SK-N-SH (cell line): ENCODE data around the gene FUT7. TPM values are rescaled to one million over a fixed set of nuclear protein-coding genes. Genes with fewer than 3 reads are reported as not detected.

Experiments
- CTCF ChIA-PET: fragments of 300-600, 350-600 bp; formaldehyde crosslinking; extraction: SDS; loops from one replicate; lab custom pipeline; 2021; lab: Yijun Ruan, JAX
- POLR2A ChIA-PET: fragments of 350-600 bp; sonication (Branson Sonifier 250); formaldehyde crosslinking; extraction: SDS; loops from one replicate; lab custom pipeline; 2020; ENCODE audit warnings: antibody characterized with exemption, inconsistent platforms; lab: Yijun Ruan, JAX
- DNase-seq: peaks from one replicate; pipeline ENCODE4 v3.0.0; 2012
- H2AFZ ChIP-seq: fragments of 200-600 bp; sonication (generic); 2 replicates; pipeline ENCODE4 v1.8.1; 2016; ENCODE audit warnings: antibody characterized with exemption, mild to moderate bottlenecking, low read depth
- H3F3A ChIP-seq: fragments of 200-600 bp; sonication (generic); replicated peaks from 2 replicates; pipeline ENCODE3; 2016; ENCODE audit warnings: antibody characterized with exemption, mild to moderate bottlenecking; ENCODE audit not compliant: insufficient read depth
- H3K27ac ChIP-seq, 2 experiments: fragments of 200-500 bp in 1 of 2; fragments of 200-600 bp in 1 of 2; sonication (Bioruptor generic) in 1 of 2; sonication (generic), shearing (Covaris generic) in 1 of 2; 2 replicates each; pipeline versions ENCODE4 v1.5.1 to v1.6.1; 2014 to 2016; ENCODE audit warnings: low read depth in 2 of 2, inconsistent platforms in 1 of 2, low read length in 1 of 2, mild to moderate bottlenecking in 1 of 2, mixed read lengths in 1 of 2
- H3K27me3 ChIP-seq: fragments of 200-600 bp; sonication (generic), shearing (Covaris generic); 2 replicates; pipeline ENCODE4 v1.6.1; 2016; ENCODE audit warnings: mixed run types; ENCODE audit not compliant: insufficient read depth
- H3K36me3 ChIP-seq, 2 experiments: fragments of 200-500 bp in 1 of 2; fragments of 200-600 bp in 1 of 2; sonication (Bioruptor generic) in 1 of 2; sonication (generic) in 1 of 2; replicated peaks in 1 of 2; 2 replicates each; pipeline versions ENCODE3 to v1.5.1; 2014 to 2016; ENCODE audit warnings: low read length in 1 of 2, mild to moderate bottlenecking in 1 of 2; ENCODE audit not compliant: insufficient read depth in 2 of 2, control insufficient read depth in 1 of 2
- H3K4me1 ChIP-seq, 2 experiments: fragments of 200-500 bp in 1 of 2; fragments of 200-600 bp in 1 of 2; sonication (Bioruptor generic) in 1 of 2; sonication (generic), shearing (Covaris generic) in 1 of 2; 2 replicates each; pipeline versions ENCODE4 v1.5.1 to v1.6.1; 2014 to 2016; ENCODE audit warnings: low read depth in 1 of 2, low read length in 1 of 2, mixed run types in 1 of 2; ENCODE audit not compliant: insufficient read depth in 2 of 2, control insufficient read depth in 1 of 2
- H3K4me2 ChIP-seq: fragments of 200-600 bp; sonication (generic), shearing (Covaris generic); 2 replicates; pipeline ENCODE4 v1.6.1; 2017; ENCODE audit warnings: mixed run types
- H3K4me3 ChIP-seq, 2 experiments: fragments of 200-500 bp in 1 of 2; fragments of 200-600 bp in 1 of 2; sonication (Bioruptor generic) in 1 of 2; sonication (generic), shearing (Covaris generic) in 1 of 2; 2 replicates each; pipeline versions ENCODE4 v1.5.1 to v1.8.1; 2014 to 2016; ENCODE audit warnings: low read depth in 2 of 2, inconsistent platforms in 1 of 2, low read length in 1 of 2, mild to moderate bottlenecking in 1 of 2, mixed read lengths in 1 of 2, moderate library complexity in 1 of 2
- H3K79me2 ChIP-seq: fragments of 200-600 bp; sonication (generic); 2 replicates; pipeline ENCODE4 v1.8.1; 2017; ENCODE audit warnings: mild to moderate bottlenecking; ENCODE audit not compliant: insufficient read depth
- H3K9ac ChIP-seq: fragments of 200-600 bp; sonication (generic); 2 replicates; pipeline ENCODE4 v1.6.1; 2017; ENCODE audit warnings: mixed run types
- H3K9me2 ChIP-seq: fragments of 200-600 bp; sonication (generic); 2 replicates; pipeline ENCODE4 v1.6.1; 2017; ENCODE audit warnings: mixed run types
- H3K9me3 ChIP-seq: fragments of 200-600 bp; sonication (generic); 2 replicates; pipeline ENCODE4 v1.6.1; 2017; ENCODE audit warnings: mixed run types, mild to moderate bottlenecking, moderate library complexity
- H4K20me1 ChIP-seq: fragments of 200-600 bp; sonication (generic); 2 replicates; pipeline ENCODE4 v1.6.1; 2017; ENCODE audit warnings: mild to moderate bottlenecking, mixed run types; ENCODE audit not compliant: insufficient read depth
- CHD2 ChIP-seq: fragments of 150-350 bp; IDR thresholded peaks from 2 replicates; pipeline ENCODE4 v1.6.1; 2018; ENCODE audit warnings: low read length; ENCODE audit not compliant: partially characterized antibody
- EP300 ChIP-seq, 2 experiments: IDR thresholded peaks; 2 replicates each; pipeline versions ENCODE4 v1.4.0 to v1.6.1; 2012; ENCODE audit warnings: borderline replicate concordance in 1 of 2, low read depth in 1 of 2, low read length in 1 of 2
- EZH2phosphoT487 ChIP-seq: fragments of 200-600 bp; sonication (generic); IDR thresholded peaks from 2 replicates; pipeline ENCODE4 v1.6.1; 2017; ENCODE audit warnings: low read depth, mixed run types, mild to moderate bottlenecking, antibody characterized with exemption, moderate library complexity, borderline replicate concordance
- FOXM1 ChIP-seq: IDR thresholded peaks from 2 replicates; pipeline ENCODE4 v1.4.0; 2012; ENCODE audit warnings: low read depth, mild to moderate bottlenecking
- GABPA ChIP-seq: IDR thresholded peaks from 2 replicates; pipeline ENCODE4 v1.4.0; 2012; ENCODE audit warnings: low read depth, mild to moderate bottlenecking
- GATA2 ChIP-seq: sonication (generic); formaldehyde crosslinking; IDR thresholded peaks from 2 replicates; pipeline ENCODE4 v1.5.0; 2020; ENCODE audit warnings: mild to moderate bottlenecking, missing genetic modification reagents
- MEF2A ChIP-seq: IDR thresholded peaks from 2 replicates; pipeline ENCODE4 v1.4.0; 2012; ENCODE audit warnings: low read depth, borderline replicate concordance
- RFX5 ChIP-seq: IDR thresholded peaks from 2 replicates; pipeline ENCODE4 v1.6.1; 2012; ENCODE audit warnings: mild to moderate bottlenecking, improper control_type of control experiment, low read length
- RXRA ChIP-seq: IDR thresholded peaks from 2 replicates; pipeline ENCODE4 v1.4.0; 2012; ENCODE audit warnings: low read depth, mild to moderate bottlenecking, borderline replicate concordance
- SIN3A ChIP-seq: IDR thresholded peaks from 2 replicates; pipeline ENCODE4 v1.6.1; 2012; ENCODE audit warnings: low read depth, mild to moderate bottlenecking, low read length, moderate library complexity, borderline replicate concordance
- SMC3 ChIP-seq: IDR thresholded peaks from 2 replicates; pipeline ENCODE4 v1.6.1; 2012; ENCODE audit warnings: low read depth, low read length, improper control_type of control experiment
- TCF12 ChIP-seq: IDR thresholded peaks from 2 replicates; pipeline ENCODE4 v1.4.0; 2012
- YY1 ChIP-seq: IDR thresholded peaks from 2 replicates; pipeline ENCODE4 v1.4.0; 2012; ENCODE audit warnings: low read depth, mild to moderate bottlenecking
- ZBTB33 ChIP-seq: IDR thresholded peaks from 2 replicates; pipeline ENCODE4 v1.4.0; 2012; ENCODE audit warnings: low read depth, borderline replicate concordance
- WGBS: methylation state at CpG from one replicate; pipeline ENCODE4 v1.1.6; 2017; ENCODE audit warnings: low lambda C conversion rate; 5-methylcytosine and 5-hydroxymethylcytosine counted together
- polyA plus RNA-seq, 3 experiments: library from polyadenylated mRNA; depleted of rRNA; stranded (reverse); fragments of >200 nt; gene quantifications; 2 replicates each; pipeline ENCODE4 v1.2.3, GENCODE V29; 2012
- TF ChIP-seq, protein P1 (sequence below): IDR thresholded peaks from 2 replicates; pipeline ENCODE4 v1.4.0; 2012; ENCODE audit warnings: low read depth

FUT7 gene
- polyA plus RNA-seq, 1 of the 3 experiments (the other 2 are of a cell fraction): not detected

DNA sequence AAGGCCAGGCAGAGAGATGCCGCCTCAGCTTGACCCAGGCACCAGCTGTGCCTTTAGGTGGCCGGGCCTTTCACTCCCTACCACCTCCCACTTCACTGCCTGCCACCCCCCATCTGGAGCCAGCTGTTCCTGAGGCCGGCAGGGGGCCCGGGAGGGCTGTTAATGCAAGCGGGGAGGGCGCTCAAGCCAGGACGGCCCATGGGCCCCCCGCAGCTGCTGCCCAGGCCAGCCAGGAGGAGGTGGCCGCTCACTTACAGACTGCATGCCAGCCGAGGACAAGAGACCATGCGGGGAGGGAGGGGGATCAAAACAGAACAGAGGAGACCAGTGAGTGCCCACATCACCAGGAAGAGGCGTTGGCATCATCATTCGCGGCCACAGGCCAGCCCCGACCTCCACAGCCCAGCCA, 8.3 kb downstream of the FUT7 start:
- Histone ChIP-seq H3F3A (no peaks in the 10 kb centered on the region), H3K36me3 (no peaks in the 10 kb centered on the region), H3K9me2 (no peaks in the 10 kb centered on the region), H3K4me1 (peaks cover 2 to 30% of the 10 kb centered on the region in 2 experiments; a peak in 1 of 4 replicates), H3K79me2 (0 out of 2 replicates have a peak, but pooled peaks cover 3% of the 10 kb centered on the region), H3K9me3 (no peaks in the 10 kb centered on the region), H3K27ac (no peak overlapping the region), H3K4me3 (no peak overlapping the region), H4K20me1 (0 out of 2 replicates have a peak, but pooled peaks cover 4% of the 10 kb centered on the region), H3K27me3 (no peaks in the 10 kb centered on the region), H3K4me2 (no peak overlapping the region), H2AFZ (no peak overlapping the region), H3K9ac (no peak overlapping the region)
- TF ChIP-seq YY1 (no peak), EZH2phosphoT487 (no peak), GABPA (no peak), GATA2 (CRISPR knock-in tag) (no peak), RXRA (no peak), ZBTB33 (no peak), CHD2 (no peak), RFX5 (no peak), MEF2A (no peak), SMC3 (no peak), SIN3A (no peak), TCF12 (no peak), FOXM1 (no peak), EP300 (IDR thresholded peaks at IDR 0.05; ENCODE audit: borderline replicate concordance in 1 of 2, low read depth in 1 of 2, low read length in 1 of 2) (no peak)
- TF ChIP-seq, protein P1, sequence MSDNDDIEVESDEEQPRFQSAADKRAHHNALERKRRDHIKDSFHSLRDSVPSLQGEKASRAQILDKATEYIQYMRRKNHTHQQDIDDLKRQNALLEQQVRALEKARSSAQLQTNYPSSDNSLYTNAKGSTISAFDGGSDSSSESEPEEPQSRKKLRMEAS: no peak
- WGBS: 100% methylated on average over 5 of the region's 15 CpGs
- no peak for DNase-seq
- ChIA-PET CTCF (interaction anchor here (1.6 to 5.4 kb wide), 3 partner anchors 12 to 76 kb away, joined by 3 to 53 read pairs (median 10); no protein-coding TSS in a partner anchor), POLR2A (no interaction called here)

DNA sequence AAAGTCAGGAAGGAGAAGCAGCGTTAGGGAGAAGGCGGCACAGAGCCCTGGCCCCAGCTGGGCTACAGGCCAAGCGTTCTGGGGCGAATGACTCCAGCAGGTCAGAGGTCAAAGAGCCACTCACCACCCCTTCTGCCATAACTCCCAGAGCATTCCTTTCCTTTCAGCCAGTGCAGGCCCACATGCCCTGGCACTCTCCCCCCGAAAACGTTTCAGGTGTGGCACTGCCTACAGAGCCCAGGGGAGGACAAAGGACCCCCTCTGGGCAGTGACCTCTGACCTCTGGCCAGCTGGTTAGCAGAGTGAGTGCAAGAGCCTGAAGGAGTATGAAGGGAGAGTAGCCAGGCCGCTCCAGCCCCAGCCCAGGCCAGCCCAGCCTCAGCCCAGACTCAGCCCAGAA, 8.7 kb downstream of the FUT7 start:
- H3F3A ChIP-seq: no peaks in the 10 kb centered on the region
- ChIA-PET POLR2A (no interaction called here), CTCF (interaction anchor here (1.6 to 5.4 kb wide), 3 partner anchors 12 to 75 kb away, joined by 3 to 53 read pairs (median 10); no protein-coding TSS in a partner anchor)
- 73% methylated on average over 6 of the region's 7 CpGs for WGBS
- H3K27ac ChIP-seq: no peak overlapping the region
- 0 out of 2 replicates have a peak, but pooled peaks cover 4% of the 10 kb centered on the region for H4K20me1 ChIP-seq
- no peak for TF ChIP-seq GATA2 (CRISPR knock-in tag)
- TF ChIP-seq EP300 (IDR thresholded peaks at IDR 0.05; ENCODE audit: borderline replicate concordance in 1 of 2, low read depth in 1 of 2, low read length in 1 of 2): no peak
- no peak for TF ChIP-seq GABPA
- H2AFZ ChIP-seq: no peak overlapping the region
- H3K4me2 ChIP-seq: no peak overlapping the region
- no peaks in the 10 kb centered on the region for H3K9me3 ChIP-seq
- DNase-seq: no peak
- H3K4me1 ChIP-seq: peaks cover 0 to 28% of the 10 kb centered on the region in 2 experiments; a peak in 1 of 4 replicates
- no peaks in the 10 kb centered on the region for H3K27me3 ChIP-seq
- no peaks in the 10 kb centered on the region for H3K36me3 ChIP-seq
- 0 out of 2 replicates have a peak, but pooled peaks cover 3% of the 10 kb centered on the region for H3K79me2 ChIP-seq
- no peaks in the 10 kb centered on the region for H3K9me2 ChIP-seq
- no peak overlapping the region for H3K9ac ChIP-seq
- no peak overlapping the region for H3K4me3 ChIP-seq
